Measurements from ENCODE around the gene SIL1. TPM values are rescaled to one million over a fixed set of nuclear protein-coding genes. Genes with fewer than 3 reads are reported as not detected.

The SIL1 gene
- total and polyA plus RNA-seq, 2 donors (not counting 3 experiments of a cell fraction or from before 2014, with no cell fraction given) = 47.6 to 67.2 TPM

DNA sequence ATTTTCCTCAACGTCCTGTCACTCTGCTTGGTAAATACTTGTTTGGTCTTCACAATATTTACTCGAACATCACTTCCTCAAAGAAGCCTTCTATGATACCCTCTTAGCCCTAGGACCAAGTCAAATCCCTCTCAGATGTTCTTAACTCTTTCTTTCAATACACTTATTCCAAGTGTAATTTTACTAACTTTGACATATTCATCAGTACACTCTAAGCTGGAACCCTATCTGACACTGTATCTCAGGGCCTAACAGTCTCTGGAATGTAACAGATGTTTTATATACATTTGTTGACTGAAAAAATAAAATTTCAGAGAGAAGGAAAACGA, 19.6 kb downstream of the SIL1 start:
- POLR2A ChIA-PET = no interaction called here
- FAIRE-seq (no peak), DNase-seq (ENCODE audit: low read depth, low spot score) (no peak)
- TF ChIP-seq MAX (IDR thresholded peaks at IDR 0.05; ENCODE audit: insufficient read depth, insufficient read length) = no peak
- no peak for TF ChIP-seq CTCF (IDR thresholded peaks at IDR 0.05; ENCODE audit: extremely low read depth in 1 of 2, insufficient read depth in 1 of 2, low read depth in 1 of 2, low read length in 2 of 2)
- TF ChIP-seq MYC (IDR thresholded peaks at IDR 0.05; ENCODE audit: low read depth, low read length) = no peak
- no peak for TF ChIP-seq GATA2 (IDR thresholded peaks at IDR 0.05; ENCODE audit: insufficient read depth, insufficient read length, low read depth, low read length)
- no peak for TF ChIP-seq POLR2AphosphoS5 (IDR thresholded peaks at IDR 0.05; ENCODE audit: insufficient read depth, low read depth, low read length)
- TF ChIP-seq FOS (IDR thresholded peaks at IDR 0.05; ENCODE audit: borderline replicate concordance, insufficient read depth, low read length) = no peak
- TF ChIP-seq EZH2 (IDR thresholded peaks at IDR 0.05; ENCODE audit: borderline replicate concordance, low read depth, low read length, severe bottlenecking) = no peak
- TF ChIP-seq JUN (IDR thresholded peaks at IDR 0.05; ENCODE audit: borderline replicate concordance, insufficient read depth, insufficient read length, low read depth) = no peak
- TF ChIP-seq POLR2A (IDR thresholded peaks at IDR 0.05; ENCODE audit: low read depth, low read length) = no peak
- no peak overlapping the region for H3K4me2 ChIP-seq (ENCODE audit: insufficient read depth, low read length)
- no peaks in the 10 kb centered on the region for H4K20me1 ChIP-seq (replicated peaks; ENCODE audit: control insufficient read depth, extremely low read depth, insufficient read depth, low read length)
- H3K4me3 ChIP-seq (replicated peaks in 1 of 3; ENCODE audit: insufficient read depth in 1 of 3, low read depth in 1 of 3, low read length in 3 of 3) = no peak overlapping the region
- CTCF ChIA-PET = interaction anchor here (0.6 kb wide), 1 partner anchor 43 kb away, joined by 3 read pairs; no protein-coding TSS in a partner anchor
- intact Hi-C loops (cut with micrococcal nuclease) (no loop called here), dilution Hi-C loops (cut with MboI; ENCODE audit: extremely low pct_ligation_motif_present, low sequenced_read_pairs) (no loop called here)
- no peaks in the 10 kb centered on the region for H3K79me2 ChIP-seq (ENCODE audit: control insufficient read depth, insufficient read depth, low read length)
- H3K9me1 ChIP-seq (replicated peaks; ENCODE audit: control insufficient read depth, extremely low read depth, insufficient read depth, low read length) = no peaks in the 10 kb centered on the region
- H3K27me3 ChIP-seq (ENCODE audit: control insufficient read depth in 2 of 2, insufficient read depth in 2 of 2, low read length in 2 of 2) = no peaks in the 10 kb centered on the region
- H3K4me1 ChIP-seq (ENCODE audit: control insufficient read depth, extremely low read depth, insufficient read depth, low read length) = no peaks in the 10 kb centered on the region
- H3K36me3 ChIP-seq (ENCODE audit: control insufficient read depth in 2 of 2, extremely low read depth in 1 of 2, insufficient read depth in 2 of 2, low read length in 2 of 2) = no peaks in the 10 kb centered on the region
- H2AFZ ChIP-seq (ENCODE audit: low read depth, low read length) = no peak overlapping the region
- no peak overlapping the region for H3K9ac ChIP-seq (replicated peaks; ENCODE audit: extremely low read depth, insufficient read depth, low read length)
- H3K27ac ChIP-seq (ENCODE audit: insufficient read depth, low read depth, low read length) = no peak overlapping the region
- BruUV-seq (replicated peaks) = no TSS peak
- H3K9me3 ChIP-seq (replicated peaks; ENCODE audit: control insufficient read depth, insufficient read depth, low read length) = no peaks in the 10 kb centered on the region
